ENCODE data around the gene SENP8. TPM values are rescaled to one million over a fixed set of nuclear protein-coding genes. Genes with fewer than 3 reads are reported as not detected.

The SENP8 gene
- total RNA-seq, 4 donors from 2014 or later, result 0.75 to 2.3 (median 1.9) TPM

DNA sequence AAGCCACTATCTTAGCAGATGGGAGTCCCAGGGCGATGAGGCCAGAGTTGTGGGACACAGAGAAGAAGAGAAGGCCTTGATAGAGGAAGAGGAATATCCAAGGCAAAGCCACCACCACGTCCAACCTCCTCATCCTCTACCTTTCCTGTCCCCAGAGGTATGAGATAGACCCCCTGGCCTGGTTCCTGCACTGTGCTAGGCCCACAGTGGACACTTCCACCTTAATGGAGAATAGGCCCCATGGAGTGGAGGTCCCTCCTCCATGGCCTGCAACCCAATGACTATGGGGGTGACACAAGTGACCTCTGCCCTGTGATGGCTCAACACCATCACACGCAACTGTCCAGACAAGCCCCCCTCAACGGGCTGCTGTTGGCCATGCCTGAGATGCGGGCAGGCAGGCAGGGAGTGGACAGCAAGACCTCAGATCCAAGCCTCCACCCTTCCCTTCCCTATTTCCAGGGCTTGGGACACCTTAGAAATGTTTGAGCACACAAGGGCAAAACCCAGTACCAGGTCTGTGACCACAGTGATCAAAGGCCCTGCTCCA is 42.6 kb downstream of the SENP8 start:
- TF ChIP-seq, protein P1, sequence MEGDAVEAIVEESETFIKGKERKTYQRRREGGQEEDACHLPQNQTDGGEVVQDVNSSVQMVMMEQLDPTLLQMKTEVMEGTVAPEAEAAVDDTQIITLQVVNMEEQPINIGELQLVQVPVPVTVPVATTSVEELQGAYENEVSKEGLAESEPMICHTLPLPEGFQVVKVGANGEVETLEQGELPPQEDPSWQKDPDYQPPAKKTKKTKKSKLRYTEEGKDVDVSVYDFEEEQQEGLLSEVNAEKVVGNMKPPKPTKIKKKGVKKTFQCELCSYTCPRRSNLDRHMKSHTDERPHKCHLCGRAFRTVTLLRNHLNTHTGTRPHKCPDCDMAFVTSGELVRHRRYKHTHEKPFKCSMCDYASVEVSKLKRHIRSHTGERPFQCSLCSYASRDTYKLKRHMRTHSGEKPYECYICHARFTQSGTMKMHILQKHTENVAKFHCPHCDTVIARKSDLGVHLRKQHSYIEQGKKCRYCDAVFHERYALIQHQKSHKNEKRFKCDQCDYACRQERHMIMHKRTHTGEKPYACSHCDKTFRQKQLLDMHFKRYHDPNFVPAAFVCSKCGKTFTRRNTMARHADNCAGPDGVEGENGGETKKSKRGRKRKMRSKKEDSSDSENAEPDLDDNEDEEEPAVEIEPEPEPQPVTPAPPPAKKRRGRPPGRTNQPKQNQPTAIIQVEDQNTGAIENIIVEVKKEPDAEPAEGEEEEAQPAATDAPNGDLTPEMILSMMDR (IDR thresholded peaks at IDR 0.05; ENCODE audit: low read depth), result no peak

DNA sequence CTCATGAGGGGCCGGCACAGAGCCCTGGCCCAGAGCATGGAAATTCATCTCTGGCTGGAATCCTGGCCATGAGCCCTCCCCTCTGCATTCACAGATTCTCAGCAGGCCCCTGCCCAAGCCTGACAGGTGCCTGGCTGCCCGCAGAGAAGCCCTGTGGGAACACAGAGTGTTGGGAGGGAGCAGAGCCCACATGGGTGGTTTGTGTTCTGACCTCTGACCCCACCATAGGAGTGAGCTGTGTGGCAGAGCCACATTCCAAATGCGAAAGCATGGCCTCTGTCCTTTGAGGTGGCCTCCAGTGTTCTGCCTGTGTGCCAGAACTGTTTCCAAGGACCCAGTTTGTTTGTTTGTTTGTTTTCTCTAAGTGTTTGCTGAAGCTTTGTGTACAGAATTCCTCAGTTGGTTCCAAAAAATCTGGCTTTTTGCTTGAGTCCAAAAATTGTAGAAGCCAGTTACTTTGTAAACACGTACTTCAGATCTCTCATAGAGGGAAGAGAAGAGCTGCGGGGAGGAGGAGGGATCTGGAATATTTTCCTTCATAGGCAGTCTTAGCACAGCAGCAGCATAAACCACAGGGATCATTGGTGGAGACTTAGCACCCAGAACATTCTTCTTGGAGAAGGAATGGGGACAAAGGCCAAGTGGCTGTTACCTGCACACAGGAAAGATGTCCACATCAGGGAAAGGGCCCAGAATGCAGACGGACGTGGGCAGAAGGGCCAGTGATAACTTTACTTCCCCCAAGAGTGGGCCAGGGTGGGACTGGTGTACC is 43.3 kb downstream of the SENP8 start:
- TF ChIP-seq, protein P1 (IDR thresholded peaks at IDR 0.05; ENCODE audit: low read depth), result no peak

DNA sequence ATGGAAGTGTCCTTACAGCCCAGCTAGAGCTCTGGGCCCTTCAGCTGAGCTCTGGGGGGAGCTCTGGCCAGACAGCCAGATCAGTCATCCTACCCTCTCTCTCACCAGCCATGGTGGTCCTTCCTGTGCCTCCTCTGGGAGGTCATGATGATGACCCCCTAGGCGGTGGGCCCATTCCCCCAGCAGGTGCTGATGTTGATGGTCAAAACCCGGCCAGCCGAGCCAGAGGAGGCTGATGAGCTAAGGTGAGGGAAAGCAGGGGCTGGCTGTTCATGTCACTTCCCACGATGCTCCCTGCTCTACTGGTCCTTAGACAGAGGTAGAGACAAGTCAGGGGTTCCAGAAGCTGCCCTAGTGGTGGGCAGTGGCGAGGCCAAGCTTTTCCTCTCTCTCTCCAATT is 44.4 kb downstream of the SENP8 start:
- TF ChIP-seq, protein P1 (IDR thresholded peaks at IDR 0.05; ENCODE audit: low read depth), result no peak

DNA sequence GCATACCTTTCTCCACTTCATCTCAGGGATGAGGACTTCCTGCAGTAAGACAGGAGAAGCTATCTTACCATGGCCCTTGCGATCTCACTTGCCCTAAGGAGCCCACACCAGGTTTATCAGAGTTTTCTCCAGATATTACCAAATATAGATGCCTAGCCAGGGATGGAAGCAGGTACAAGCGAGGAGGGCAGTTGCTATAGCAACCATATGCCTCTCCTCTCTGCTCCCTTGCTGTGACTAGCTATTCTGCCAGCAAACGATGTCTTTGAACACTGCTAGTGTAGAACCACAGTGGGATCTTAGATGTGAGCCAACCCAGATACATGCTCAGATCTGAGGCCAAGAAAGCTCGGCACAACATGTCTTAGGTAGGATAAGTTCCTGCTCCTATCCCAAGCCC is 45.5 kb downstream of the SENP8 start:
- TF ChIP-seq, protein P1 (IDR thresholded peaks at IDR 0.05; ENCODE audit: low read depth), result no peak

DNA sequence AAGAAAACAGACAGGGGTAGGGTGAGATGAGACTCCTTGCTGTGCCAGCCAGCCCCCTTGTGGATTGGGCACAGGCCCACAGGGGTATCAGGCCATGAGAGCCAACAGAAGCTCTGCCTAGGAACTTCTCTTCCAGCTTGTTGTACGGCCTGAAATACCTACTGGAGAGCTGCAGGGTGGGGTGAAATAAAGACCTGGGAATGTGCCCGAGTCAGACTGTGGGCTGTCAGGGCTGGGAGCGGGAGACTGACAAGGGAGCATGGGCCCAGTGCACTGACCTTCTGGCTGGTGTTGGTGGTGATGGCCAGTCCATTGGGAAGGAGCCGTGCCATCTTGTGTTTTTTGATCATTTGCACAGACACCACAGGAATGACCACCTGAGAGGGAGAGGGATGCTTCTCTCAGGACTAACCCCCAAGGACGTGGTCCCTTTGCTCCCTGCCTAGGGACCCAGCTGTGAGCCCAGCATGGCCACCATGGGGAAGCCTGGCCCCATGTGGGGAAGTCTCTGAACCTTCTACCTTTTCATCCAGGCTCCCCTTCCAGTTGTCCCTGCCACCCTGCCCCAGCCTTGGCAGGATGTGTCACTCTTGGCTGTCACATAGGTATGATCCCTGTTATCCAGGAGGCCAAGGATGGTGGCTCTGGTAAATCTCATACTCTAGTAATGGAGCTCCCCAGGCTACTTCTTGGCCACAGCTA is 48.7 kb downstream of the SENP8 start:
- TF ChIP-seq, protein P1 (IDR thresholded peaks at IDR 0.05; ENCODE audit: low read depth), result no peak

DNA sequence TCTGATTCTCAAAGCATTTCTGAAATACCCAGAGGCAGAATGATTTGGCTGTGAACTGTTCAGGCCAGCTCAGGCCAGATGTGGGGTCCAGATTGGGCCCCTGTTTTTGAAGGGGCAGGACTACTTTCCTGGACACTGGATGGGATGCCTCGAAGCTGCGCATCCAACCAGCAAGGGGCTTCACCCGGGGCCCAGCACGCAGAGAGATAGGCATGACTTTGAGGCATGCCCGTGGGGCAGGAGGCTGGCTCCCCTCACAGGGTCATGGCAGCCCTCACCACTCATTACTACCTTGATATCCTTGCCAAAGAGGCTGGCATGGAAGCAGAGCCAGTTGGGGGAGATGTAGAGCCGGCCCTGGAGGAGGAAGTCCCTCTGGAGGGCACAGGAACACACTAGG is 49.2 kb downstream of the SENP8 start:
- TF ChIP-seq, protein P1 (IDR thresholded peaks at IDR 0.05; ENCODE audit: low read depth), result no peak

DNA sequence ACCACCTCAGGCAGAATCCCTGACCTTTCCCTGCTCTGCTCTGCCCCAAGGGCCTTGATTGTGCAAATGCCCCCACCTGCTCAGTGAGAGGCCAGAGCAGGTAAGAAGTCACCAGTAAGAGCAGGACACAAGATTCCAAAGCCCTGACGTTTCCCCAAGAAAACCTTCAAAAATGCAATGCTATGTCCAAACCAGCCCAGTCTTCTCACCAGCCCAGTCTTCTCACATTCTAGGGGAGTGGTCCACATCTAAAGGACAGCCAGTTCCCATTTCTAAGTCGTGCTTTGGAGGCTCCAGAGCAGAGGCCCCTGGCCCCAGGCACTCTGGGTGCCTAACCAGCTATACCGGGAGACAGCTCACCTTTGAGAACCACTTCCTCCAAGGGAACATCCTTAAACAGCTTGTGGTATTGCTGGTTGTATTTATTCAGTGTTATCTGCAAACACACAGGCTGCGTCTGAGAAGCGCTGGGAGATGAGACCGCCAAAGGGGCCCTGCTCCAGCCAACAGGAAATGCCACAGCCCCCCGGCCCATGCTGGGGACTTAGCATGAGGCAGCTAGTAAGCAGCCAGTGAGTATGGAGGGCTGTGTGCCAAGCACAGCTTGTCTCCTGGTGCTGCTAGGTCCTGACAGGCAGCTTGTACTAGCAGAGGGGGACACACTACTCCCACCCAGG is 50.1 kb downstream of the SENP8 start:
- TF ChIP-seq, protein P1 (IDR thresholded peaks at IDR 0.05; ENCODE audit: low read depth), result no peak

All from subcutaneous adipose tissue (tissue), 4 donors.